Hepatocyte (in vitro differentiated cells): ENCODE measurements around the gene C9orf43.

Source experiments
- EZH2 ChIP-seq: fragments of 200-600 bp; sonication (generic); IDR thresholded peaks from 2 replicates; pipeline ENCODE4 v1.6.1; 2016; ENCODE audit warnings: antibody characterized with exemption, mild to moderate bottlenecking, borderline replicate concordance
- EZH2phosphoT487 ChIP-seq: fragments of 200-600 bp; sonication (generic); IDR thresholded peaks from one replicate; pipeline ENCODE4 v1.6.1; 2018; ENCODE audit warnings: antibody characterized with exemption, mild to moderate bottlenecking, low read depth, moderate library complexity; ENCODE audit not compliant: unreplicated experiment, severe bottlenecking
- TF ChIP-seq, protein P1 (sequence below): fragments of 200-600 bp; sonication (generic); IDR thresholded peaks from 2 replicates; pipeline ENCODE4 v1.5.1; 2016; ENCODE audit warnings: antibody characterized with exemption, mild to moderate bottlenecking; ENCODE audit not compliant: poor library complexity

DNA sequence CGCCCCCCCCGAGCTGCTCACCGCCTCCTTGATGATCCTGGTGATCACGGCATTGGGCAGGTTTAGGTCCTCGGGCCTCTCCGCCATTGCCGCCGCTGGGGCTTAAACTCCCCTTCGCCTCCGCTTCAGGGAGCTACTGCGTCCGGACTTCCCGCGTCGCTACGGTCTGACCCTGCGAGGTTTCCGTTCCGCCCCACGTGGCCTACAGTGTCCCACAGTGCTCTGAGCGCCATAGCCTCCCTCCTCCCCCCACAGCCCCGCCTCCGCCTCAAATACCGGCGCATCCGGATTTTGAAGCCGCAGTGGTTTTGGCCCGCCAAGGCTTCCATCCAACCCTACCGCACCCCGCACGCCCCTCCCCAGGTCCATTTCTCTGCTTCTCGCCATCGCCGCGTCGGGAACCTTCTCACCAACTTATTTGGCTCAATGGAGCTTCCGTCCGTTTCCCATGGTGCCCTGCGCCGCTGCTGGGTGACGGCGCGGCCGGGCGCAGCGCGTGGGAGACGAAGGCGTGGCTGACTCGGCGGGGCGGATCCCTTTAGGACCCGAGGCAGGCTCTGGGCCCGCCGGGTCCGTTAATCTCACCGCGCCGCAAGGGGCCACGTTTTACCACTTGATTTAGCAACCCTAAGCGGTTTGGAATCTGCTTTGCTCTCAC lies at the start of gene C9orf43, which contains the start of gene POLE3:
- TF ChIP-seq, protein P1, sequence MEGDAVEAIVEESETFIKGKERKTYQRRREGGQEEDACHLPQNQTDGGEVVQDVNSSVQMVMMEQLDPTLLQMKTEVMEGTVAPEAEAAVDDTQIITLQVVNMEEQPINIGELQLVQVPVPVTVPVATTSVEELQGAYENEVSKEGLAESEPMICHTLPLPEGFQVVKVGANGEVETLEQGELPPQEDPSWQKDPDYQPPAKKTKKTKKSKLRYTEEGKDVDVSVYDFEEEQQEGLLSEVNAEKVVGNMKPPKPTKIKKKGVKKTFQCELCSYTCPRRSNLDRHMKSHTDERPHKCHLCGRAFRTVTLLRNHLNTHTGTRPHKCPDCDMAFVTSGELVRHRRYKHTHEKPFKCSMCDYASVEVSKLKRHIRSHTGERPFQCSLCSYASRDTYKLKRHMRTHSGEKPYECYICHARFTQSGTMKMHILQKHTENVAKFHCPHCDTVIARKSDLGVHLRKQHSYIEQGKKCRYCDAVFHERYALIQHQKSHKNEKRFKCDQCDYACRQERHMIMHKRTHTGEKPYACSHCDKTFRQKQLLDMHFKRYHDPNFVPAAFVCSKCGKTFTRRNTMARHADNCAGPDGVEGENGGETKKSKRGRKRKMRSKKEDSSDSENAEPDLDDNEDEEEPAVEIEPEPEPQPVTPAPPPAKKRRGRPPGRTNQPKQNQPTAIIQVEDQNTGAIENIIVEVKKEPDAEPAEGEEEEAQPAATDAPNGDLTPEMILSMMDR: no peak
- TF ChIP-seq EZH2 (no peak), EZH2phosphoT487 (no peak)
